H1 (cell line): Measurements from ENCODE around the gene NFATC1.

Experiments
- CREB1 ChIP-seq: IDR thresholded peaks from 2 replicates; pipeline ENCODE4 v1.6.1; 2012; ENCODE audit warnings: inconsistent platforms
- CTCF ChIP-seq, 3 experiments: IDR thresholded peaks; 1 replicate in 2 of 3; 2 replicates in 1 of 3; pipeline versions ENCODE4 v1.5.1 to v1.6.1; 2011; ENCODE audit warnings: low read length in 3 of 3, mild to moderate bottlenecking in 3 of 3, inconsistent platforms in 2 of 3, low read depth in 1 of 3, moderate library complexity in 1 of 3; ENCODE audit not compliant: insufficient read depth in 1 of 3; ENCODE audit errors: control extremely low read depth in 1 of 3
- EP300 ChIP-seq, 2 experiments: IDR thresholded peaks; 1 replicate in 1 of 2; 2 replicates in 1 of 2; pipeline ENCODE4 v1.6.1; 2011 to 2012; ENCODE audit warnings: low read depth in 2 of 2, low read length in 2 of 2, mild to moderate bottlenecking in 2 of 2, borderline replicate concordance in 1 of 2, inconsistent platforms in 1 of 2, moderate library complexity in 1 of 2
- EZH2 ChIP-seq: fragments of 200-600 bp; sonication (generic); IDR thresholded peaks from 2 replicates; pipeline ENCODE4 v1.7.1; 2012; ENCODE audit warnings: low read depth, mild to moderate bottlenecking, moderate library complexity, low read length, inconsistent platforms; ENCODE audit not compliant: severe bottlenecking
- GABPA ChIP-seq: IDR thresholded peaks from 2 replicates; pipeline ENCODE4 v1.6.1; 2011; ENCODE audit warnings: mild to moderate bottlenecking, low read length, moderate library complexity, borderline replicate concordance; ENCODE audit not compliant: insufficient read depth
- MAFK ChIP-seq: IDR thresholded peaks from 2 replicates; pipeline ENCODE4 v1.6.1; 2012; ENCODE audit warnings: low read depth, mild to moderate bottlenecking, improper control_type of control experiment, low read length
- RFX5 ChIP-seq: IDR thresholded peaks from 2 replicates; pipeline ENCODE4 v1.6.1; 2011; ENCODE audit warnings: low read depth, low read length, improper control_type of control experiment, borderline replicate concordance
- YY1 ChIP-seq: IDR thresholded peaks from 2 replicates; pipeline ENCODE4 v1.6.1; 2011; ENCODE audit warnings: low read depth, mild to moderate bottlenecking, low read length
- ZNF274 ChIP-seq: IDR thresholded peaks from 2 replicates; pipeline ENCODE4 v1.7.0; 2012; ENCODE audit warnings: low read length, borderline replicate concordance; ENCODE audit errors: extremely low read depth

- TF ChIP-seq YY1, result no peak
- no peak for TF ChIP-seq RFX5
- no peak for TF ChIP-seq CTCF (IDR thresholded peaks at IDR 0.05; ENCODE audit: control extremely low read depth in 1 of 3, insufficient read depth in 1 of 3, low read depth in 1 of 3, low read length in 3 of 3)
- TF ChIP-seq EZH2, result no peak
- no peak for TF ChIP-seq GABPA
- no peak for TF ChIP-seq CREB1
- TF ChIP-seq MAFK, result no peak
- TF ChIP-seq EP300 (IDR thresholded peaks at IDR 0.05; ENCODE audit: borderline replicate concordance in 1 of 2, low read depth in 2 of 2, low read length in 2 of 2), result no peak
- no peak for TF ChIP-seq ZNF274
These were observed 22.7 kb upstream of the NFATC1 start for GRCh38 chr18:79372991-79373390.
